Subcutaneous adipose tissue (tissue), 4 donors: ENCODE data around the gene PFKM. TPM values are rescaled to one million over a fixed set of nuclear protein-coding genes. Genes with fewer than 3 reads are reported as not detected.

ENCODE experiments used
- CTCF ChIP-seq: fragments of 450-650 bp; IDR thresholded peaks from one replicate; pipeline ENCODE4 v1.5.1; 2016; ENCODE audit warnings: low read depth, mild to moderate bottlenecking, control low read depth, antibody characterized with exemption, moderate library complexity
- total RNA-seq, 4 donors: library from RNA; depleted of rRNA; stranded (reverse); fragments of >200 nt; gene quantifications; one replicate each; pipeline ENCODE4 v1.1.0, GENCODE V29; 2016

PFKM gene
- total RNA-seq, 4 donors from 2014 or later, result 5.1 to 19.5 (median 16.0) TPM

- TF ChIP-seq CTCF, result no peak
Measured at GRCh38 chr12:48125985-48126384, 6.8 kb downstream of the PFKM start.

GRCh38 chr12:48126953-48127630, 7.9 kb downstream of the PFKM start:
- no peak for TF ChIP-seq CTCF

GRCh38 chr12:48128800-48129199, 9.6 kb downstream of the PFKM start:
- TF ChIP-seq CTCF, result no peak

GRCh38 chr12:48129376-48129775, 10.2 kb downstream of the PFKM start:
- no peak for TF ChIP-seq CTCF

- no peak for TF ChIP-seq CTCF
Measured at GRCh38 chr12:48131517-48131916, 12.4 kb downstream of the PFKM start.

GRCh38 chr12:48132826-48133225, 13.7 kb downstream of the PFKM start:
- no peak for TF ChIP-seq CTCF

- no peak for TF ChIP-seq CTCF
Measured at GRCh38 chr12:48135027-48135426, 15.9 kb downstream of the PFKM start.
